MCF 10A (cell line): Measurements from ENCODE around the gene PARD3B. TPM values are rescaled to one million over a fixed set of nuclear protein-coding genes. Genes with fewer than 3 reads are reported as not detected.

Source experiments
- BruUV-seq: library from RNA; stranded (reverse); fragments of 400-500 nt; replicated peaks from 2 replicates; lab custom pipeline; 2021; lab: Mats Ljungman, UMichigan
- CTCF ChIA-PET: fragments of 300-600 bp; sonication (Branson Sonifier 250); formaldehyde crosslinking; extraction: SDS; loops from one replicate; lab custom pipeline; 2021; ENCODE audit warnings: antibody characterized with exemption, inconsistent platforms; lab: Yijun Ruan, JAX
- POLR2A ChIA-PET: fragments of 300-600, 350-650 bp; sonication (Branson Sonifier 250); formaldehyde crosslinking; extraction: SDS; loops from one replicate; lab custom pipeline; 2020; ENCODE audit warnings: antibody characterized with exemption, inconsistent platforms; lab: Yijun Ruan, JAX
- DNase-seq: peaks from one replicate; pipeline ENCODE4 v3.0.0-alpha.2; 2018; ENCODE audit not compliant: unreplicated experiment
- H3K27ac Mint-ChIP-seq: one replicate; pipeline ENCODE4 v1.8.0; 2022; ENCODE audit warnings: mild to moderate bottlenecking, low read depth, mixed read lengths; ENCODE audit not compliant: unreplicated experiment
- H3K27me3 Mint-ChIP-seq: one replicate; pipeline ENCODE4 v1.8.0; 2022; ENCODE audit warnings: mixed read lengths; ENCODE audit not compliant: insufficient read depth, unreplicated experiment
- H3K36me3 Mint-ChIP-seq: one replicate; pipeline ENCODE4 v1.8.0; 2022; ENCODE audit warnings: mild to moderate bottlenecking, moderate library complexity, mixed read lengths; ENCODE audit not compliant: insufficient read depth, unreplicated experiment
- H3K4me1 Mint-ChIP-seq: one replicate; pipeline ENCODE4 v1.8.0; 2022; ENCODE audit warnings: mixed read lengths; ENCODE audit not compliant: insufficient read depth, unreplicated experiment
- H3K4me3 Mint-ChIP-seq: one replicate; pipeline ENCODE4 v1.8.0; 2022; ENCODE audit warnings: mild to moderate bottlenecking, moderate library complexity, mixed read lengths; ENCODE audit not compliant: unreplicated experiment
- H3K9me3 Mint-ChIP-seq: one replicate; pipeline ENCODE4 v1.8.0; 2022; ENCODE audit warnings: mixed read lengths; ENCODE audit not compliant: unreplicated experiment
- intact Hi-C: fragments of 100-400 bp; cut with micrococcal nuclease; formaldehyde crosslinking; loops from 2 replicates; pipeline ENCODE4 v1.14.1; 2022
- total RNA-seq: library from RNA; stranded (reverse); gene quantifications from 2 replicates; pipeline ENCODE4 v1.2.3, GENCODE V29; 2022
- TF ChIP-seq, protein P1 (sequence below): fragments of 200-600 bp; IDR thresholded peaks from one replicate; pipeline ENCODE4 v1.8.0; 2022; ENCODE audit warnings: antibody characterized with exemption, mild to moderate bottlenecking; ENCODE audit not compliant: unreplicated experiment

PARD3B gene
- total RNA-seq, 1 experiment from 2014 or later, result 11.6 TPM

DNA sequence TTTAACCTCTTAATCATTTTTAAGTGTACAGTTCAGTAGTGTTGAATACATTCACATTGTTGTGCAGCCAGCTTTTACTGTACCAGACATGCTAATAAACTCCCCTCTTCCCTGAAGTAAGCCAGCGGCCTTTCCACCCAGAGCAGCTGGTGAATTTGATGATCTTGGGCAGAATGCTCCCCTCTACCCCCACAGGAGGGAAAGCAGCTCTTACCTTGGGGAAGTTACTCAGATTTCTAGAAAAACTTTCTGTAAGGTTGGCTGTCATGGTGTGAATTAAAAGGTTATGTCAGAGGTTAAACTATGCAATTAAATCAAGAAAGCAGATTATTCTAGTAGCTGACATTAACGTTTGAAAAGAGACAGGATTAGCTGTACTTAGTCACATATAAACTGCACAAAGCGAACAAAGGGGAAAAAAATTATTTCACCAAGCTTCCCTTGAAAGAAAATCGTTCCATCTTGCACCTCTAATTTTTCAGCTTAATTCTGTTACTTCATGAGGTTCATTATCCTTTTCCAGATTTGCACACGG is 738.5 kb downstream of the PARD3B start:
- Mint-ChIP-seq H3K27me3 (no peaks in the 10 kb centered on the region), H3K9me3 (no peaks in the 10 kb centered on the region), H3K36me3 (no peaks in the 10 kb centered on the region), H3K4me3 (no peak overlapping the region), H3K27ac (no peak overlapping the region), H3K4me1 (no peaks in the 10 kb centered on the region)
- TF ChIP-seq, protein P1, sequence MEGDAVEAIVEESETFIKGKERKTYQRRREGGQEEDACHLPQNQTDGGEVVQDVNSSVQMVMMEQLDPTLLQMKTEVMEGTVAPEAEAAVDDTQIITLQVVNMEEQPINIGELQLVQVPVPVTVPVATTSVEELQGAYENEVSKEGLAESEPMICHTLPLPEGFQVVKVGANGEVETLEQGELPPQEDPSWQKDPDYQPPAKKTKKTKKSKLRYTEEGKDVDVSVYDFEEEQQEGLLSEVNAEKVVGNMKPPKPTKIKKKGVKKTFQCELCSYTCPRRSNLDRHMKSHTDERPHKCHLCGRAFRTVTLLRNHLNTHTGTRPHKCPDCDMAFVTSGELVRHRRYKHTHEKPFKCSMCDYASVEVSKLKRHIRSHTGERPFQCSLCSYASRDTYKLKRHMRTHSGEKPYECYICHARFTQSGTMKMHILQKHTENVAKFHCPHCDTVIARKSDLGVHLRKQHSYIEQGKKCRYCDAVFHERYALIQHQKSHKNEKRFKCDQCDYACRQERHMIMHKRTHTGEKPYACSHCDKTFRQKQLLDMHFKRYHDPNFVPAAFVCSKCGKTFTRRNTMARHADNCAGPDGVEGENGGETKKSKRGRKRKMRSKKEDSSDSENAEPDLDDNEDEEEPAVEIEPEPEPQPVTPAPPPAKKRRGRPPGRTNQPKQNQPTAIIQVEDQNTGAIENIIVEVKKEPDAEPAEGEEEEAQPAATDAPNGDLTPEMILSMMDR, result no peak
- POLR2A ChIA-PET, result interaction anchor here (1.4 kb wide), 1 partner anchor 16 kb away, joined by 3 read pairs; no protein-coding TSS in a partner anchor
- no peak for DNase-seq
- no TSS peak for BruUV-seq
- CTCF ChIA-PET, result interaction anchor here (0.5 kb wide), 1 partner anchor 305 kb away, joined by 3 read pairs; no protein-coding TSS in a partner anchor
- intact Hi-C loops, result no loop called here

DNA sequence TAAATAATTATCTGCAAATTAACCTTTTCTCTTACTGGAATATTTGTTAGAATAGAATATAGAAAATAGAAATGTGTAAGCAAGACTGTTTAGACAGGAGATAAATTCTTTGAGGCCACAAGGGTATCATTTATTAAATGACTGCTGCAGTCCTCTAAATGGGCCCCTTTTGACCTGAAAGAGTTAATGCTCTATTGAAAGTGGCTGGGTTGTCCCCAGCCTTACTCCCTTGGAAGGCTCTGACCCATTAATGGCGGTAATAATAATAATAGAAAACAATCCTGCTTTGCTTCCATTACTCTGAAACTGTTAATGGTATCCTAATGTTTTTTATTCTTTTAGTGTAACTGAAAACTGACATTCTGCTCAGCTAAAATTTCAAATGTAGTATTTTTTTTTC is 739.1 kb downstream of the PARD3B start:
- Mint-ChIP-seq H3K36me3 (no peaks in the 10 kb centered on the region), H3K27ac (no peak overlapping the region), H3K9me3 (no peaks in the 10 kb centered on the region), H3K4me3 (no peak overlapping the region), H3K27me3 (no peaks in the 10 kb centered on the region), H3K4me1 (no peaks in the 10 kb centered on the region)
- intact Hi-C loops, result no loop called here
- no peak for DNase-seq
- BruUV-seq, result no TSS peak
- ChIA-PET POLR2A (interaction anchor here (0.7 kb wide), 1 partner anchor 928 kb away, joined by 3 read pairs; no protein-coding TSS in a partner anchor), CTCF (interaction anchor here (0.5 kb wide), 1 partner anchor 304 kb away, joined by 3 read pairs; no protein-coding TSS in a partner anchor)
- TF ChIP-seq, protein P1, result no peak

DNA sequence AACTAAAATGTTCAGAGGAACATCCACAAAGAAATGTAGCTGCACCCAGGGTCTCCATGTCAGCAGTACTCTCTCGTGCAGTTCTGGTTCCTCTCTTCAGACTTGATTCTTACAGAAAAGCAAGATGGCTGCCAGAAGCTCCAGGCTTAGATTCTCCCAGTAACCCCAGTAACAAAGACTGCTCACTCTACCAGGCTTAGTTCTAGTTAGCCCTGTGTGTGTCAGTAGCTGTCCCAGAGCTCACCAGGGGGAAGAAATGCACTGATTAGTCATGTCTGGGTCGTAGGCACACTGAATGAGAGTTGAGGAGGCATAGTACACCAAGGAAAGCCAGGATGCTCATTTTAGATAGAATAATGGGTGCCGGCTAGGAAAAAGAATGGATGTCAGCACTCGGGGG is 742.0 kb downstream of the PARD3B start:
- no peaks in the 10 kb centered on the region for H3K27me3 Mint-ChIP-seq
- intact Hi-C loops, result no loop called here
- ChIA-PET POLR2A (no interaction called here), CTCF (interaction anchor here (0.5 to 0.6 kb wide), 3 partner anchors 68 to 391 kb away, joined by 3 read pairs; no protein-coding TSS in a partner anchor)
- DNase-seq, result no peak
- no peaks in the 10 kb centered on the region for H3K4me1 Mint-ChIP-seq
- no peak overlapping the region for H3K4me3 Mint-ChIP-seq
- TF ChIP-seq, protein P1, result no peak
- no TSS peak for BruUV-seq
- H3K27ac Mint-ChIP-seq, result no peak overlapping the region
- no peaks in the 10 kb centered on the region for H3K36me3 Mint-ChIP-seq
- H3K9me3 Mint-ChIP-seq, result no peaks in the 10 kb centered on the region

DNA sequence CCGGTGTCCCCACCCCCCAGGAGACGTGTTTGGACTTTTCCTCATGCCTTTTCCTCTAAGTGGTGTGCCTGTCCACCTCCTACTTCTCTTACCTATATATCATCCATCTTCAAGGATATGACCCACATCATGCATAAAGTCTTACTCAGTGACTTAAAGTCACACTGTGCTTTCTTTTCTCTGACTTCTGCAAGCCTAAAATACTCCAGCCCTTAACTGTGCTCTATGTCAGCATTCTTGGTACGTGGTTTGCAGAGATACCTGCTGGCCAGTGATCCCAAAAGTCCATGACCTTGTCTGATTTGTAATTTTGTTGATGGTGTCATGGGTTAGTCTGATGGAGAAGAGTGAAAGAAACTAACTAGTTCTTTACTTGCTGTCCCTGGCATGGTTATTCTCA is 743.4 kb downstream of the PARD3B start:
- H3K9me3 Mint-ChIP-seq, result no peaks in the 10 kb centered on the region
- H3K4me3 Mint-ChIP-seq, result no peak overlapping the region
- BruUV-seq, result no TSS peak
- H3K27me3 Mint-ChIP-seq, result no peaks in the 10 kb centered on the region
- ChIA-PET POLR2A (no interaction called here), CTCF (interaction anchor here (0.7 kb wide), 1 partner anchor 10 kb away, joined by 3 read pairs; no protein-coding TSS in a partner anchor)
- H3K36me3 Mint-ChIP-seq, result no peaks in the 10 kb centered on the region
- H3K27ac Mint-ChIP-seq, result peak overlapping the region; percentile 3
- no peaks in the 10 kb centered on the region for H3K4me1 Mint-ChIP-seq
- no peak for DNase-seq
- TF ChIP-seq, protein P1, result no peak
- intact Hi-C loops, result no loop called here
